ENCODE data around the gene IL37. TPM values are rescaled to one million over a fixed set of nuclear protein-coding genes. Genes with fewer than 3 reads are reported as not detected.
A peak's percentile ranks its signal among the peaks of the same experiment; 100 is the strongest.

The IL37 gene
- total and polyA plus RNA-seq, 2 donors (not counting 1 experiment from before 2014, with no cell fraction given), result not detected

- DNase-seq (ENCODE audit: low read depth in 2 of 2), result no peak
- H4K20me1 ChIP-seq (ENCODE audit: control insufficient read depth, extremely low read depth, insufficient read depth, low read length), result no peaks in the 10 kb centered on the region
- H3K4me3 ChIP-seq (replicated peaks in 1 of 4; ENCODE audit: control extremely low read depth in 1 of 4, insufficient read depth in 1 of 4, low read depth in 3 of 4, low read length in 4 of 4), result no peak overlapping the region
- no peaks in the 10 kb centered on the region for H3K79me2 ChIP-seq (ENCODE audit: control insufficient read depth, insufficient read depth, low read length)
- TF ChIP-seq, protein P1, sequence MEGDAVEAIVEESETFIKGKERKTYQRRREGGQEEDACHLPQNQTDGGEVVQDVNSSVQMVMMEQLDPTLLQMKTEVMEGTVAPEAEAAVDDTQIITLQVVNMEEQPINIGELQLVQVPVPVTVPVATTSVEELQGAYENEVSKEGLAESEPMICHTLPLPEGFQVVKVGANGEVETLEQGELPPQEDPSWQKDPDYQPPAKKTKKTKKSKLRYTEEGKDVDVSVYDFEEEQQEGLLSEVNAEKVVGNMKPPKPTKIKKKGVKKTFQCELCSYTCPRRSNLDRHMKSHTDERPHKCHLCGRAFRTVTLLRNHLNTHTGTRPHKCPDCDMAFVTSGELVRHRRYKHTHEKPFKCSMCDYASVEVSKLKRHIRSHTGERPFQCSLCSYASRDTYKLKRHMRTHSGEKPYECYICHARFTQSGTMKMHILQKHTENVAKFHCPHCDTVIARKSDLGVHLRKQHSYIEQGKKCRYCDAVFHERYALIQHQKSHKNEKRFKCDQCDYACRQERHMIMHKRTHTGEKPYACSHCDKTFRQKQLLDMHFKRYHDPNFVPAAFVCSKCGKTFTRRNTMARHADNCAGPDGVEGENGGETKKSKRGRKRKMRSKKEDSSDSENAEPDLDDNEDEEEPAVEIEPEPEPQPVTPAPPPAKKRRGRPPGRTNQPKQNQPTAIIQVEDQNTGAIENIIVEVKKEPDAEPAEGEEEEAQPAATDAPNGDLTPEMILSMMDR (conservative IDR thresholded peaks at IDR 0.05 in 1 of 2, IDR thresholded peaks at IDR 0.05 in 1 of 2; ENCODE audit: low read depth in 1 of 2, low read length in 2 of 2), result no peak
- no peak for TF ChIP-seq EZH2 (IDR thresholded peaks at IDR 0.05; ENCODE audit: low read length, missing control alignments)
- no peak overlapping the region for H3K9ac ChIP-seq (ENCODE audit: insufficient read depth, low read length)
- H3K27me3 ChIP-seq (ENCODE audit: control insufficient read depth, insufficient read depth, low read length), result no peaks in the 10 kb centered on the region
- H3K9me3 ChIP-seq (ENCODE audit: control insufficient read depth, insufficient read depth, low read depth, low read length), result no peaks in the 10 kb centered on the region
- no peak overlapping the region for H3K27ac ChIP-seq (ENCODE audit: insufficient read depth, low read length)
- H3K36me3 ChIP-seq (ENCODE audit: control insufficient read depth, insufficient read depth, low read length), result no peaks in the 10 kb centered on the region
- H3K4me2 ChIP-seq (ENCODE audit: extremely low read depth, insufficient read depth, low read length), result no peak overlapping the region
- H3K4me1 ChIP-seq (ENCODE audit: control insufficient read depth, extremely low read depth, insufficient read depth, low read length), result peaks cover 3% of the 10 kb centered on the region
- no peak overlapping the region for H2AFZ ChIP-seq (ENCODE audit: low read length)
Measured at GRCh38 chr2:112870841-112871835, 39.8 kb upstream of the IL37 start.

GRCh38 chr2:112876257-112876970 lies 34.6 kb upstream of the IL37 start:
- H3K4me3 ChIP-seq (replicated peaks in 1 of 4; ENCODE audit: control extremely low read depth in 1 of 4, insufficient read depth in 1 of 4, low read depth in 3 of 4, low read length in 4 of 4), result no peak overlapping the region
- TF ChIP-seq EZH2 (IDR thresholded peaks at IDR 0.05; ENCODE audit: low read length, missing control alignments), result no peak
- TF ChIP-seq, protein P1 (conservative IDR thresholded peaks at IDR 0.05 in 1 of 2, IDR thresholded peaks at IDR 0.05 in 1 of 2; ENCODE audit: low read depth in 1 of 2, low read length in 2 of 2), result no peak
- H3K36me3 ChIP-seq (ENCODE audit: control insufficient read depth, insufficient read depth, low read length), result no peaks in the 10 kb centered on the region
- no peaks in the 10 kb centered on the region for H3K9me3 ChIP-seq (ENCODE audit: control insufficient read depth, insufficient read depth, low read depth, low read length)
- no peaks in the 10 kb centered on the region for H4K20me1 ChIP-seq (ENCODE audit: control insufficient read depth, extremely low read depth, insufficient read depth, low read length)
- no peaks in the 10 kb centered on the region for H3K79me2 ChIP-seq (ENCODE audit: control insufficient read depth, insufficient read depth, low read length)
- H3K4me1 ChIP-seq (ENCODE audit: control insufficient read depth, extremely low read depth, insufficient read depth, low read length), result peaks cover 7% of the 10 kb centered on the region
- no peak overlapping the region for H3K27ac ChIP-seq (ENCODE audit: insufficient read depth, low read length)
- no peak overlapping the region for H3K4me2 ChIP-seq (ENCODE audit: extremely low read depth, insufficient read depth, low read length)
- DNase-seq (ENCODE audit: low read depth in 2 of 2), result no peak
- no peak overlapping the region for H3K9ac ChIP-seq (ENCODE audit: insufficient read depth, low read length)
- no peaks in the 10 kb centered on the region for H3K27me3 ChIP-seq (ENCODE audit: control insufficient read depth, insufficient read depth, low read length)
- no peak overlapping the region for H2AFZ ChIP-seq (ENCODE audit: low read length)

GRCh38 chr2:112876971-112877361 lies 34.0 kb upstream of the IL37 start:
- Histone ChIP-seq H3K4me2 (ENCODE audit: extremely low read depth, insufficient read depth, low read length) (no peak overlapping the region), H2AFZ (ENCODE audit: low read length) (no peak overlapping the region), H3K4me1 (ENCODE audit: control insufficient read depth, extremely low read depth, insufficient read depth, low read length) (peaks cover 7% of the 10 kb centered on the region), H3K9me3 (ENCODE audit: control insufficient read depth, insufficient read depth, low read depth, low read length) (no peaks in the 10 kb centered on the region), H3K9ac (ENCODE audit: insufficient read depth, low read length) (no peak overlapping the region), H3K36me3 (ENCODE audit: control insufficient read depth, insufficient read depth, low read length) (no peaks in the 10 kb centered on the region), H3K4me3 (replicated peaks in 1 of 4; ENCODE audit: control extremely low read depth in 1 of 4, insufficient read depth in 1 of 4, low read depth in 3 of 4, low read length in 4 of 4) (no peak overlapping the region), H3K27ac (ENCODE audit: insufficient read depth, low read length) (no peak overlapping the region), H3K27me3 (ENCODE audit: control insufficient read depth, insufficient read depth, low read length) (no peaks in the 10 kb centered on the region), H4K20me1 (ENCODE audit: control insufficient read depth, extremely low read depth, insufficient read depth, low read length) (no peaks in the 10 kb centered on the region), H3K79me2 (ENCODE audit: control insufficient read depth, insufficient read depth, low read length) (no peaks in the 10 kb centered on the region)
- peak in 1 of 2 donors; percentile 14 for DNase-seq (ENCODE audit: low read depth in 2 of 2)
- no peak for TF ChIP-seq EZH2 (IDR thresholded peaks at IDR 0.05; ENCODE audit: low read length, missing control alignments)
- TF ChIP-seq, protein P1 (conservative IDR thresholded peaks at IDR 0.05 in 1 of 2, IDR thresholded peaks at IDR 0.05 in 1 of 2; ENCODE audit: low read depth in 1 of 2, low read length in 2 of 2), result no peak

Data from fibroblast of lung (primary cell).